Hematopoietic multipotent progenitor cell treated with erythropoietin and hydrocortisone succinate and interleukin-3 and kit ligand, for 8 days (in vitro differentiated cells): ENCODE results near the gene TSPAN15.
"Not testable (repeated sequence)": the region's sequence is repeated elsewhere in the genome, so short reads cannot be mapped to it uniquely, and the experiment has no call there.

Source experiments
- DNase-seq: peaks from one replicate; pipeline ENCODE4 v3.0.0-alpha.2; 2015

The TSPAN15 gene

DNA sequence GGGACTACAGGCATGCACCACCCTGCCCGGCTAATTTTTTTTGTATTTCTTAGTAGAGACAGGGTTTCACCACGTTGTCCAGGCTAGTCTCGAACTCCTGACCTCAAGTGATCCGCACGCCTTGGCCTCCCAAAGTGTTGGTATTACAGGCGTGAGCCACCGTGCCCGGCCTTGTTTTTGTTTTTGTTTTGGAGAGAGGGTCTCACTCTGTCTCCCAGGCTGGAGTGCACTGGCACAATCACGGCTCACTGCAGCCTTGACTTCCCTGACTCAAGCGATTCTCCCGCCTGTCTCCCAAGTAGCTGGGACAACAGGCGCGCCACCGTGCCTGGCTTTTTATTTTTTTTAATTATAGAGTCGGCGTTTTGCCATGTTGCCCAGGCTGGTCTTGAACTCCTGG lies 870 bp upstream of the TSPAN15 start:
- DNase-seq = not testable (repeated sequence)

DNA sequence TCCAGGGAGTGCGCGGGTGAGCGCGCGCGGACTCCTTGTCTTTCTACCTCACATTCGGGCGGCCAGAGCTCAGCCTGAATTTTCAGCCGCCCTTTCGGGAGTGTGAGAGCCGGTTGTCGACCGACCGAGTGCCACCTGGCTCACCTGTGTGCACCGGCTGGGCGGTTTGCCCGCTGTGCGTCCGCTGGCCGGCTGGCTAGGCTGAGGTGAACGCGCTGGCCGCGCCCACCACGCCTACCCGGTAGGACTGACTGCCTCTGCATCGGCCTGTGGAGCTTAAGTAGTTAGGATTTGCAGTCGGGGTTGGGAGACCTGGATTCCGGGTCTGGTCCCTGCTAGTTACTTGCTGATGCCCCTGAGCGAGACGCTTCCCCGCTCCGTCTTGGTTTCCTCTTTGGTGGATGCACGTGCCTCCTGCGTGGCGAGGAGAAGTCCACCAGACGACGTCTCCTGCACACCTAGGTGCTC lies 553 bp downstream of the TSPAN15 start:
- no peak for DNase-seq

DNA sequence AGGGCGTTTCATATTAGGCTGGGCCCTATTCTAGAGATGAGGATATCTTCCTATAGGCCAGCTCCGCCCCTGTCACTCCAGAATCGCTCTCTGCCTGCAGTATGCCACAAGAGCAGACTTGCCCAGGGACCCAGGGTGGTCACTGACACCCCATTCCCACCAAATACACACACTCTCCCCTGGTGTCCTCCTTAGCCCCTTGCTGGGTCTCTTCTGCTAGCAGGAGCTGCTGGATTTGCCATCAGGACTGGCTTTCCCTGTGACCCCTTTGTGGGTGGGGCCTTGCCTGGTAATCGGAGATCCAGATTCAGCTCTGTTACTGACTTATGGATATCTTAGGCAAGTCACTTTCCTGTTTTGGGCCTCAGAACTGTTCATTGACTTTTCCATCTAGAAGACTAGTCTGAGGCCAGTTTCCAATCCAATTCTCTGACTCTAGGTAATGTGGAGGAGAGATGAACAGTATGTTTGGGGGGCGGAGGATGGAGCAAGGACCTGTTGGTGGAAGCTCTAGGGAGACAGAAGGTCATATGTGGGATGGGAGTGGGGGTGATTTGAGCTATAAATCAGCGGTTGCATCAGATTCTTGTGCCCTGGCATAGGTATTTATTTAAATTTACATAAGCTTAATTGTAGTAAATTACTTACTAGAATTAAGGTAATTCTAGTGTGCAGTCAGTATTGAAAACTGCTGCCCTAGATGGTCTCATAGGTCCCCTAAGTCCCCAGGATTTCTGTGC lies 1.6 kb downstream of the TSPAN15 start:
- no peak for DNase-seq

DNA sequence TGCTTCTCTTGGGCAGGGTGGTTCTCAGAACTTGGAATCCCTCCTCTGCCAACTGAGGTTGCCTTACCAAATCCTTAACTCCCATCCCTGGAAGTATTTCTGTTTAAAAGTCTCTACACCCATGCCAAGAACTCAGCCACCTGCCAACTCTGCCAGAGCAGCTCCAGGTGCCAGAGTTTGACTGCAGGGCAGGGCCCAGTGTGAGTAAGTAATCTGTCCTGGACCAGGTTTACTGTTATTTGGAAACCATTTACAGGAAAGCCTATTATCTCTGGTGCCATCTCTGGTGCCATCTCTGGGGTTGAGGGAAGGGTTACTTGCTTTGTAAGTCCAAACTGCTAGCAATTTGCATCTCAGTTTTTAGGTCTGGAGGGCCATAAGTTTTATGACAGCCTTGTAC lies 2.5 kb downstream of the TSPAN15 start:
- no peak for DNase-seq

DNA sequence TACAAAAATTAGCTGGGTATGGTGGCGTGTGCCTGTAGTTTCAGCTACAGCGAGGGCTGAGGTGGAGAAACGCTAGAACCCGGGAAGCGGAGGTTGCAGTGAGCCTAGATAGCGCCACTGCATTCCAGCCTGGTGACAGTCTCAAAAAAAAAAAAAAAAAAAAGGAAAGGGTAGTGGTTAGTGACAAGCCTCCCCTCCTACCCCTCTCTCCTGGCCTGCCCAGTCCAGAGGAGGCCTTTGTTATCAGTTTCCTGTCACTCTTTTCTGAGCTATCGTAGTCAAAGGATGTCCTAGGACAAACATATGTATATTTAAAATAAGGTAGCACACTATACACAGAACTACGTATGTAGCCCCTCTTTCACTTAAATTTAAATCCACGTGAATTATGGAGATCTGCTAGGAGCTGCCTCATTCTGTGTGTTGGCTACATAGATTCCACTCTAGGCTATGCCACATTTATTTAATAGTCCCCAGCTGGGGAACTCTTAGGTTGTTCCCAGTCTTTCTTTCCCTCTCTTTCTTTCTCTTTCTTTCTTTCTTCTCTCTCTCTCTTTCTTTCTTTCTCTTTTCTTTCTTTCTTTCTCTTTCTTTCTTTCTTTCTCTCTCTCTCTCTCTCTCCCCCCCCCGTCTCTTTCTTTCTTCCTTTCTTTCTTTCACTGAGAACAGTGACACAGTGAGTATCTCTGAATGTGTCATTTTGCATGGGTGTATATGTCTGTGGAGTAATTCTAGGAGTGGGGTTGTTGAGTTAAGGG lies 3.9 kb downstream of the TSPAN15 start:
- DNase-seq = peak; percentile 33

DNA sequence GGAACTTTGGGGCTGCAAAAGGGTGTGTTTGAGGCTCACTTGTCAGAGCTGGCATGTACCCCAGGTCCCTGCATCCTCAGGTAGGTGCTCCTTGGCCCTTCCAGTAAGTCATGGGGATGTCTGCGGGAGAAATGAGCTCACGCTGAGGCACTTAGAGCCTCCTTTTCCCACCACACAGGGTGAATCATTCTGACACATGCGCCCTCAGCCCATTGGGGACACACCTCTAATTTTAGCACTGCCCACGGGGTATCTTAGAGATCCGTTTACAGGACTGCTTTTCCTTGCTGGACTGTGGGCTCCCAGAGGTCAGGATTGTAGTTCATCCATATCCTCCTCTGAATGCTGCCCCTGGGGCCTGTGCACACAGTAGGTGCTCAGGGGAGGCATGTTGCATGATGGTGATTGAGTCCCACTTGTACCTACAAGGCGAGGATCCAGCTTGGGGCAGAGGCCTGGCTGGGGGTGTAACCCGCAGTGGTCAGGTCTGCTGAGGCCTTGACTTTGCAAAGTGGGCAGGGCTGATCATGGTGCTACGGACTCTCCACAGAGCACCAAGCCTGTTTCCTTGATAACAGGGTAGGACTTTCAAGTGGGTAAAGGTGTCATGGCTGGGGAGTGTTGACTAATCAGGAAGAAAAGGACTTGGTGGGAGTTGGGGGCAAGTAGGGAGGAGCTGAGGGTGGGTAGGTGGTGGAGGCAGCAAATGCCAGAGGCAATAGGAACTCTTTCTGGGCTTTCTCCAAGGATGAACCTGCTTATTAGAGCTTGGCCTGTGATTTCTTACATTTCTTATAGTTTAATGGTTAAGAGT lies 5.8 kb downstream of the TSPAN15 start:
- no peak for DNase-seq

DNA sequence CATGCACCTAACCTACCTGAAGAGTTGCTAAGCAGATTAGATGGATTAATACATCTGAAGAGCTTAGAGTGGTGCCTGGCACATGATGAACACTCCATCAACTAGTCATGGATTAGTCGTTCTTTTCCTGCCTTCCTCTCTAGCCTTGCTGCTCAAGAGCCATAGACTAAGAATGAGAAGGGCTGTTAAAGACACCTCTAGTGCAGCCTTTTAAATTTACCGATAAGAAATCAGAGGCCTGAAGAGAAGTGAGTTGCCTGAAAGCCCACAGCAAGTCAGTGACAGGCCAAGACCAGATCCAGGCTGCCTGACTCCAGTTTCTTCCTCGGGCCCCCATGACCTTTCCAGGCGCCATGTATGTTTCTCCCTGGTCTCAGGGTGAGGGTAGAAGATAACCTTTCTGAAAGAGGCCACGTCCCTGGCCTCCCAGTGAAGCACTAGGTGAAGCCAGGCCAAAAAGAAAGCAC lies 6.5 kb downstream of the TSPAN15 start:
- no peak for DNase-seq

DNA sequence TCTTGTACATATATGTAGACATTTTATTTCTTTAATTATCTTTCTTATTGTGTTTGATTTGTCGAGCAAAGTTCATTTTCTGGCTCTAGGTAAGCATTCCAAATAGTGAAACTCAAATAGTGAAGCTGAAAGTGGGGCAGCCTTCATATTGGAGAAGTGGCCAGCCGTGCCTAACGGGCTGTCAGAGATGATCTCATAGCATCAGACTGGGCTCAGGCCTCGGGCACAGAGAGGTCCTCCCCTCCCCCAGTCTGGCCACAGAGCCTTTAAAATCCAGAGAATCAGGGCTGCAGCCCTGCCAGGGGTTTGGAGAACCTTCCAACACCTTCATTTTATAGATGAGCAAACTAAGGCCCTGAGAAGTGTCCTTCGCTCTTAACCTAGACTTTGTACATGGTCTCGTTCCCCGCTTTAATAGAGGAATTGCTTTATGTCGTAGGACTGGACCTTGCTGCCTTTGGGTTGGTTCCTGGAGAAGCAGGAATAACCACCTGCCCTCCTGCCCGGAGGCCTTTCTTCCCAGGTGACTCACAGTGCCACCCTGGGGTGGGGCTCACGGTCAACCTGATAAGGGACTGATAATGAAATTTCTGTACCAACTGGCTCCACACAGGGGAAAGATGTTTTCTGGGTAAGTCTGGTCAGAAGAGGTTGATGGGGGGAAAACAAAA lies 7.3 kb downstream of the TSPAN15 start:
- no peak for DNase-seq

DNA sequence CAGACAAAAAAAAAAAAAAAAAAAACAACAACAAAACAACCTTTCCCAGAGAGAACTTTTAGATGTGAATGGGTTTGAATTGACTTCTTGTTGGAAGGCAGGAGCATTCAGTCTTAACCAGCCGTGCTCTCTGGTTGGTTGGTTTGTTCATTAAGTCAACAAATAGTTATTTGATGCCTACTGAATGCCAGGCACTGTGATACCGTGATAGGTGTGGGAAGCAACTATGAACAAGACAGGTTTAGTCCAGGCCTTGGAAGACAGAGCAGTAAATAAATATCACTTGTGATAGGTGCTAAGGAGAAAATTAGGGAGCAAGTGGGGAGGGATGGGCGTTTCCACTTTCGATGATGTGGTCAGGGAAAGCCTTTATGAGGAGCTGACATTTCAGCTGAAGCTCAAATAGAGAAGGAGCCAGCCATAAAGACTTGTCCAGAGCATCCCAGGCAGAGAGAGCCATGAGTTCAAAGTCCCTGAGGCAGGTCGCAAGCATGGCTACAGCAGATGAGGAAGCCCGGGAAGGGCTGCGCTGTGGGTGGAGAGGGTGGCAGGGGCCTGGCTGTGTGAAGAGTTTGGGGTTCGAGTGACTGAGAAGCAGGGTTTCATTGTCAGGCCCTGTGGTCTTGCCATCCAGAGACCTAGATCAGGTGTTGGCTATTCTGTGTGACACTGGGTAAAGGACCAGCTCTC lies 8.0 kb downstream of the TSPAN15 start:
- DNase-seq = no peak

DNA sequence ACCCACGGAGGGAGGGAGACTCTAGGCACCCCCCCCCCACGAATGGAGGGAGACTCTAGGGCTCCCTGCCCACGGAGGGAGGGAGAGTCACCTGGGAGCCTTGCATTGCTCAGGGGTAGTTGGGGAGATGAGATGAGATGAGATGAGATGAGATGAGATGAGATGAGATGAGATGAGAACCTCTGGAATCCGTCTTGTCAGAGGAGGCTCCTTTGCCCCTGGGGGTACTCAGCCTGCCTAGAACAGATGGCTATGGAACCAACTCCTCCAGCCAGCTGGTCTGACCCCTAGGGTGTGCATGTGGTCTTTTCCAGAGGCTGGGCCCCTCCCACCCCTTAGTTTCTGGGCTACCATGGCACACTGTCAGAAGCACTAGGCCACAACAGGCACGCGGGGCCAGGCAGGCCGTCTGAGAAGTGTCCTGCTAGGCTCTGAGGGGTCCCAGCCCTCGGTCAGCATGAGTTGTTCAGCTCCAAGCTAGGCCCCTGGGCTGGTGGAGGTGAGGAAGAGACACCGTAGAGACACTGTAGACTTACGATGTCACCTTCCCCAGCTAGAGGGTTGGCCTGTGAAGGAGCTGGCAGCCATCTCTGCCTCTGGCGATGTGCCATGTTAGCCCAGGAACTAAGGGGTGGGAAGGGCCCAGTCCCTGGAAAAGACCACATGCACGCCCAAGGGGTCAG lies 8.8 kb downstream of the TSPAN15 start:
- no peak for DNase-seq

DNA sequence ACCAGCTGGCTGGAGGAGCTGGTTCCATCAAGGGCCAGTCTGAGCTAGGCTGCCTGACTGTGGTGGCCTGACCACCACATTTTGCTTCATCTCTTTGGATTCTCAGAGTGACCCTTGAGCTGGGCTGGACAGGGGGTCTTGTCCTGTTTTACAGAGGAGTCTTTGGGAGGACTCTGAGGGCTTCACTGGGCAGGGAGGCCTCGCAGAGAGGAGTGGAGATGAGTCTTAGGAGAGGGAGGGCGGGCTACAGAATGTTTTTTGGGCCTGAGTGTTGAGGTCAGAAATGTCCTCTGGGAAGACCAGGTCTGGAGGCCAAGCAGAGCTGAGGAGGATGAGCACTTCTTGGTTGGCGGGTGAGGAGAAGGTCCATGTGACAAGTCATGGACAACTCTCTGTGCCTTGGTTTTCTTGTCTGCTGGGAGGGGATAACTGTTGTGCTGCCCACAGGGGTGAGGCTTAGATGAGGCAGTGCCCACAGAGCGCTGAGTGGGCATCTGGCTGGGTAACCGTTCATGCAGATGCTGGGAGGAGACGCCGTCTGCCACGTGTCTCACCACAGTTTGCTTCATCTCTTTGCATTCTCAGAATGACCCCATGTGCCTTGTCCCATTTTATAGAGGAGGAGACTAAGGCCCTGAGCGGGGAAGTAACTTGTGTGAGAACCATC lies 9.4 kb downstream of the TSPAN15 start:
- no peak for DNase-seq

DNA sequence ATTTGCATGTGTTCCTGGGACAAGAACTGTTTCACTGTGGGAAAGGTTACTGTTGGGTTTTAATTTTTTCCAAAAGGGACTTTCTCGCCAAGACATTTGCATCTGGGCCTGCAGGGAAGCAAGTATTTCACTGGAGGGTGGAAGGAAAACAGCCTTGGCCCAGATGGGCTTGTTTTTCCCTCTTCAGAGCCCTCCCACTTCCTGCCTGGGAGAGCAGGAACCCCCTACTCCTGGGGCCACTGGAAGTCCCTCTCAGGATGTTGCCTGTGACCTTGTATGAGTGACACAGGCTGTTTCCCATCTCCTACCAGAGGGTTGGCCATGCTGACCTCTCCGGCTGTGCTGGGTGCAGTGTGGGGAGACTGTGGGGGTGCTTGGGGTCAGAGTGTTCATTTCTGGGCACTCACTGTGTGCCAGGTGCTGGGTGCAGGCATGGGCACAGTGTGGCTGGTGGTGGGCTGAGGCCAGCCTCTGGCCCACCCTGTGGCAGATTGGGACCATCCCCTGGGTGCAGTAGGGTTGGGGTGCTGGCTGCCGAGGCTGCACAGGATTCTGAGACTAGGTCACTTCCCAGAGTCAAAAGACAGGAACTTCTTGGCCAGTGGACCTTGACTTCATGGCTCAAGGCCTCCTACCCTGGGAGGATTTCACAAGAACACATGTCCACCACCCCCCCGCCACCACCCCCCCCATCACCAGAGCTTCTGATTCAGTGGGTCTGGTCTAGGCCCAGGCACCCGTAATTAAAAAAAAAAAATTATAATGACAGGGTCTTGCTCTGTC lies 10.2 kb downstream of the TSPAN15 start:
- no peak for DNase-seq

DNA sequence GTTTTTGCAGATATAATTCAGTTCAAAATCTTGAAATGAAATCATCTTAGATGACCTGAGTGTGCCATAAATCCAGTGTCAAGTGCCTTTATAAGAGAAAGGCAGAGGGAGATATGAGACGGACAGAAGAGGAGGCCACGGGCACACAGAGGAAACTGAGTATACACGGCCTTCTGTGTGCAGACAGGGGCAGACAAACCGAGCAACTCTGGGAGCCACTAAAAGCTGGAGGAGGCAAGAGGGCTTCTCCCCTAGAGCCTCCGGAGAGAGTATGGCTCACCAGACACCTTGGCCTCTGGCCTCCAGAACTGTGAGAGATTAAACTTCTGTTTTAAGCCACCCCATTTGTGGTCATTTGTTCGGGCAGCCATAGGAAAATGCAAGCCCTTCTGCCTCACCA lies 12.6 kb downstream of the TSPAN15 start:
- no peak for DNase-seq

DNA sequence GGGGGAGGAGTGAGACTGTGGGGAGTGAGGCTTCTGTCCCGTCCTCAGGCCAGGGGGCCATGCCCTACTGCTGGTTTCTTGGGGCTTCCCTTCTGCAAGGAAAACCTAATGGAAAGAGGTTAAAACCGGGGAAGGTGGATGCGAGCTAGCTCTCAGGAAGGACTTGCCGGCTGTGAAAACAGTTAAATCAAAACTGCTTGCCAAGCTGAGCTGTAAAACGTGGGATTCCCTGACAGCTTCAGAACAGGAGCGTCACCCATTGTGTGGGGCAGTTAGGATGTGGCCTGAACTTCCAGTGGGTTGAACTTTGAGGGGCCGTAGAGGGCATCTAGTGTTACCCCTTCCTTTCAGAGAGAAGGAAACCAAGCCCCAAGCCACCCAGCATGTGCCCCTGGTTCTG lies 13.1 kb downstream of the TSPAN15 start:
- DNase-seq = no peak

DNA sequence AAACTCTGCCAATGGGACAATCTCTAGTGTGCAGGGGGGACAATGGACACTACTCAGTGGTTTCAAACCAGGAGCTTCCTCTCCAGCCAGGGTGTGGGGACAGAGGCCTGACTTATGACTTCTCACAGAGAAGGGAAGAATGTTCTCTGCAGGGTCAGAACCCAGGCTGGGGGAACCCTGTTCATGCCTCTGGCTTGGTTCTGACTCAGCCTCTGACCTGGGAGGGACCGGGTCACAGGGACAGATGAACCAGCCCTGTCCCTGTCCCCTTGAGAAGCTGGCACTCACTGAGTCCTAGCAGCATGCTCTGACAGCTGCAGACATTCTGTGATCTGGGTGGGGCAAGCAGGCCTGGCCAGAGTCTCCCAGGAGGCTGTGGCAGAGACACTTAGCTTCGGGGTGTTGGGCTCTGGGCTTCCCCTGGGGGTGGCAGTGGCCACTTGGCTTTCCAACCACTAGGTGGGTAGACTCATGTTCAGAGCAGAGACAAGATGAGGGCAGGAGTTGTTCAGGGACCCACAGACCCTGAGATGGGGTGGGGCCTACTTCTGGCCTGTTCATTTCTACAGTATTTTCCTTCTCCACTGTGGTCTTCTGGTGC lies 13.6 kb downstream of the TSPAN15 start:
- DNase-seq = no peak

DNA sequence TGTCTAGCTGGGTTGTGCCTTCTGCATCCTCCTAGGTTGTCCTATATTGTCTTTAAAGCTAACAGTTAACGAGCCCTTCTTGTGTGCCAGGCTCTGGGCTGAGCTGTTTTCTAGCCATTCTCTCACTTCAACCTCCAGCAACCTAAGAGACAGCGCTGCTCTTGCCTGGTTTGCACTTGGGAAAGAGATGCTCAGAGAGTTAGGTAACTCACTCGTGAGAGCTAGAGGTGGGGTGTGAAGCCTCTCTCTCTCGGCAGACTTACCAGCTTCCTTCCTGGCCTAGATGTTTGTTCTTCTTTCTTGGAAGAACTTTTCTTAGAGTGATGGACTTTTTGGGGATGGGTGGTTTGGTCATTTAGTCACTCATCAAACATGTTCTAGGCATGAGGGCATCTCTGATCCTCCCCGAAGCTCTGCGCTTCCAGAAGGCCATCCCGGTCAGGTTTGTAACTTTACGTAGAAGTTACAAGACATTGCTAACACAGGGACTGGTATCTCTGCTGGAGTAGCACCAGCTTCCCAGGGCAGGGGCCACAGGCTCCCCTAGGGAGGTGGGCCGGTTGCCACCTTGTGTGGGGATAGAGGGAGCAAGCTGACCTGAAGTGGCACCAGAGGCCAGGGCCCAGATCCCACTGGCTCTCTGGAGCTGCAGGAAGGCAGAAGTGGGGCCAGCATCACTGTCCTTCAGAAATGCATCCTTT lies 14.3 kb downstream of the TSPAN15 start:
- DNase-seq = no peak

DNA sequence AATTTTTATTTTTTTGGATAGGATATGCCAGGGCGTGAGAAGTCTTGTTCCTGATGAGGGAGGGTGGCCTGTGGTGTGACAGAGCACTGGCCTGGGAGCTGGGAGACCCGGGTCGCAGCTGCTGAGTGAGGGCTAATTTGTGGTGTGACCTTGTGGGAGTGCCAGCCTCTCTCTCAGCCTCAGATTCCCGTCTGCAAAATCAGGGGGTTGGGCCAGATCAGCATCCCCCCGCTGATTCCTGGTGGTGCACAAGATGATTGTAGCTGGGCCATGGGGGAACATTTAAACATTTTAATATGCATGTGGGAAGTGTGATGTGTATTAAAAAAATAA lies 14.9 kb downstream of the TSPAN15 start:
- DNase-seq = no peak

DNA sequence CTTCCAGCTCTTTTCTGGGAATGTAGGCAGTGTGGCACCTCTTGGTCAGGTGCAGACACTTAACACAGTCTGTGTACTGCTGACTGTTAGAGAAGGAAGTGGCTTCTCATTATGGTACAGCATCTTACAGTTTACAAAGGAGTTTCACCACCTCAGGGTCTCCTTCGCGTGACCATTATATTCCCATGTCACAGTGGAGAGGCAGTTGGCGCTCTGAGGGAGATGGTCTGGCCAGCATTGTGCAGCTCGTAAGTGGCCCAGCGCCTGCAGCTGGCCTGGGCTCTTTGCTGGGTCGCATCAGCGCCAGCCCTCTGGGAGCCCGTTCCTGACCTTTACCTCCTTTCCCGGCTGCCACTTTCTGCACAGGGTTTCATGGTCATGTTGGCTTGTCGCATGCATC lies 15.4 kb downstream of the TSPAN15 start:
- no peak for DNase-seq
